Measurements from ENCODE around the gene TOPAZ1. TPM values are rescaled to one million over a fixed set of nuclear protein-coding genes. Genes with fewer than 3 reads are reported as not detected.

TOPAZ1 gene
- total and polyA plus RNA-seq, 2 of the 4 experiments (the other 2 are of a cell fraction) = not detected

- ATAC-seq (ENCODE audit: low read depth) (peak; percentile 94), DNase-seq (peak; percentile 85)
- WGBS, 2 experiments (ENCODE audit: extremely low coverage in 2 of 2, insufficient read length in 1 of 2) = 40% methylated on average over 1 of the region's 16 CpGs; no CpG with 5 or more reads in 1 of the 2 experiments
- Histone ChIP-seq H3K9ac (ENCODE audit: low read depth, low read length) (no peak overlapping the region), H2AFZ (replicated peaks; ENCODE audit: low read length, poor library complexity) (no peak overlapping the region), H2AK5ac (ENCODE audit: low read depth, low read length) (no peak overlapping the region), H4K91ac (ENCODE audit: insufficient read depth, low read depth, low read length) (no peak overlapping the region), H3K79me1 (ENCODE audit: low read depth in 1 of 2, low read length in 2 of 2) (no peaks in the 10 kb centered on the region), H4K5ac (ENCODE audit: low read depth, low read length) (no peak overlapping the region), H3K4me2 (ENCODE audit: low read depth, low read length) (no peak overlapping the region), H3K27me3 (ENCODE audit: control insufficient read depth, insufficient read depth, low read length) (no peaks in the 10 kb centered on the region), H2BK20ac (ENCODE audit: low read depth, low read length) (no peak overlapping the region), H3K27ac (ENCODE audit: insufficient read depth, low read length) (no peak overlapping the region), H3K9me1 (ENCODE audit: insufficient read depth, low read length) (no peaks in the 10 kb centered on the region), H3K36me3 (ENCODE audit: control insufficient read depth, insufficient read depth, low read length) (no peaks in the 10 kb centered on the region), H3K9me3 (ENCODE audit: control insufficient read depth, insufficient read depth, low read length) (no peaks in the 10 kb centered on the region), H3K18ac (ENCODE audit: low read depth, low read length) (no peak overlapping the region), H3K4me3 (ENCODE audit: insufficient read depth, low read depth, low read length) (no peak overlapping the region), H2BK5ac (ENCODE audit: low read depth, low read length, poor library complexity, severe bottlenecking) (no peak overlapping the region), H3K14ac (replicated peaks; ENCODE audit: low read depth, low read length) (no peak overlapping the region), H2BK120ac (ENCODE audit: low read depth, low read length) (no peak overlapping the region), H4K8ac (ENCODE audit: low read depth in 2 of 2, low read length in 2 of 2) (no peak overlapping the region), H3K4me1 (ENCODE audit: control insufficient read depth, insufficient read depth, low read length) (no peaks in the 10 kb centered on the region), H3K56ac (ENCODE audit: extremely low read depth, insufficient read depth, low read length) (no peak overlapping the region), H3K4ac (ENCODE audit: low read depth, low read length) (no peak overlapping the region), H3K23ac (ENCODE audit: low read depth, low read length) (no peak overlapping the region), H2BK15ac (ENCODE audit: low read depth, low read length) (no peak overlapping the region), H2AK9ac (replicated peaks; ENCODE audit: low read depth, low read length, poor library complexity) (no peak overlapping the region), H4K20me1 (ENCODE audit: insufficient read depth, low read length) (no peaks in the 10 kb centered on the region)
- intact Hi-C loops (cut with micrococcal nuclease) = loop anchor here (1.0 kb wide), 1 partner anchor 692 kb away; no protein-coding TSS in a partner anchor
- in situ Hi-C loops (cut with MboI; ENCODE audit: low sequenced_read_pairs) = no loop called here
- ChIA-PET CTCF (interaction anchor here (0.9 kb wide), 1 partner anchor 11 kb away, joined by 3 read pairs; no protein-coding TSS in a partner anchor), POLR2A (ENCODE audit: unreplicated experiment) (no interaction called here)
- BruUV-seq (replicated peaks) = no TSS peak
- dilution Hi-C loops (cut with HindIII; ENCODE audit: low sequenced_read_pairs, unreplicated experiment) = no loop called here
- TF ChIP-seq RAD21 (IDR thresholded peaks at IDR 0.05; ENCODE audit: low read length) (peak; percentile 34), POLR2A (IDR thresholded peaks at IDR 0.05; ENCODE audit: low read depth, low read length) (no peak), MAZ (IDR thresholded peaks at IDR 0.05; ENCODE audit: borderline replicate concordance, low read depth, low read length) (no peak), SMC3 (IDR thresholded peaks at IDR 0.05; ENCODE audit: low read depth, low read length) (peak; percentile 53), FOS (IDR thresholded peaks at IDR 0.05; ENCODE audit: low read depth, low read length) (peak; percentile 96), CTCF (conservative IDR thresholded peaks at IDR 0.05; ENCODE audit: low read depth, low read length) (peak; percentile 78), RCOR1 (IDR thresholded peaks at IDR 0.05; ENCODE audit: insufficient replicate concordance, low read length) (no peak), CEBPB (IDR thresholded peaks at IDR 0.05; ENCODE audit: low read depth, low read length) (peak; percentile 66), MXI1 (IDR thresholded peaks at IDR 0.05; ENCODE audit: borderline replicate concordance, low read depth, low read length) (no peak), RFX5 (IDR thresholded peaks at IDR 0.05; ENCODE audit: low read depth, low read length) (no peak), MAFK (IDR thresholded peaks at IDR 0.05; ENCODE audit: low read depth, low read length) (no peak), ELK1 (IDR thresholded peaks at IDR 0.05; ENCODE audit: borderline replicate concordance, low read depth, low read length) (no peak), BHLHE40 (IDR thresholded peaks at IDR 0.05; ENCODE audit: low read depth, low read length) (peak; percentile 33; the same call in 1 of the 2 replicates), USF2 (IDR thresholded peaks at IDR 0.05; ENCODE audit: low read depth, low read length) (no peak)
Observed at GRCh38 chr3:44235604-44236484, 5.8 kb upstream of the TOPAZ1 start.

Measured in IMR-90 (cell line).